Astrocyte (in vitro differentiated cells and primary cell): ENCODE data around the gene MLN. TPM values are rescaled to one million over a fixed set of nuclear protein-coding genes. Genes with fewer than 3 reads are reported as not detected.

ENCODE experiments used
- DNase-seq: peaks from one replicate; pipeline ENCODE4 v3.0.0-alpha.2; 2010; ENCODE audit warnings: low read depth
- FAIRE-seq: peaks from 2 replicates; lab custom pipeline; 2011; peaks lifted over from hg19 to GRCh38; lab: Jason Lieb, UNC
- H2AFZ ChIP-seq: 2 replicates; pipeline ENCODE4 v1.6.0; 2012; ENCODE audit warnings: low read depth, low read length, inconsistent platforms
- H3K27ac ChIP-seq: 2 replicates; pipeline ENCODE4 v1.5.1; 2011; ENCODE audit warnings: low read depth, low read length, inconsistent platforms
- H3K27me3 ChIP-seq: 2 replicates; pipeline ENCODE4 v1.6.0; 2011; ENCODE audit warnings: low read length, inconsistent platforms; ENCODE audit not compliant: insufficient read depth
- H3K36me3 ChIP-seq: 2 replicates; pipeline ENCODE4 v1.5.1; 2011; ENCODE audit warnings: low read length, inconsistent platforms; ENCODE audit not compliant: insufficient read depth
- H3K4me1 ChIP-seq: 2 replicates; pipeline ENCODE4 v1.5.1; 2011; ENCODE audit warnings: low read length, inconsistent platforms; ENCODE audit not compliant: insufficient read depth
- H3K4me2 ChIP-seq: 2 replicates; pipeline ENCODE4 v1.6.0; 2012; ENCODE audit warnings: low read length, inconsistent platforms
- H3K4me3 ChIP-seq: 2 replicates; pipeline ENCODE4 v1.5.1; 2011; ENCODE audit warnings: low read depth, mild to moderate bottlenecking, low read length, inconsistent platforms; ENCODE audit not compliant: insufficient read depth
- H3K79me2 ChIP-seq: 2 replicates; pipeline ENCODE4 v1.6.0; 2012; ENCODE audit warnings: mild to moderate bottlenecking, low read length, inconsistent platforms; ENCODE audit not compliant: insufficient read depth
- H3K9ac ChIP-seq: 2 replicates; pipeline ENCODE4 v1.6.0; 2012; ENCODE audit warnings: mild to moderate bottlenecking, low read length, inconsistent platforms
- H3K9me3 ChIP-seq: 2 replicates; pipeline ENCODE4 v1.5.1; 2012; ENCODE audit warnings: low read depth, mild to moderate bottlenecking, low read length, inconsistent platforms; ENCODE audit not compliant: insufficient read depth
- H4K20me1 ChIP-seq: 2 replicates; pipeline ENCODE4 v1.6.0; 2012; ENCODE audit warnings: low read length, inconsistent platforms; ENCODE audit not compliant: insufficient read depth
- H3K27ac Mint-ChIP-seq: one replicate; pipeline ENCODE4 v1.8.0; 2021; ENCODE audit warnings: mild to moderate bottlenecking, mixed read lengths; ENCODE audit not compliant: unreplicated experiment
- H3K27me3 Mint-ChIP-seq: one replicate; pipeline ENCODE4 v1.8.0; 2021; ENCODE audit warnings: low read depth, mixed read lengths; ENCODE audit not compliant: unreplicated experiment
- H3K36me3 Mint-ChIP-seq: one replicate; pipeline ENCODE4 v1.8.0; 2021; ENCODE audit warnings: low read depth, mixed read lengths; ENCODE audit not compliant: unreplicated experiment
- H3K4me1 Mint-ChIP-seq: one replicate; pipeline ENCODE4 v1.8.0; 2021; ENCODE audit warnings: low read depth, mixed read lengths; ENCODE audit not compliant: unreplicated experiment
- H3K4me3 Mint-ChIP-seq: one replicate; pipeline ENCODE4 v1.8.0; 2021; ENCODE audit warnings: mild to moderate bottlenecking, moderate library complexity, mixed read lengths; ENCODE audit not compliant: unreplicated experiment
- H3K9me3 Mint-ChIP-seq: one replicate; pipeline ENCODE4 v1.8.0; 2021; ENCODE audit warnings: mild to moderate bottlenecking, mixed read lengths; ENCODE audit not compliant: unreplicated experiment
- CTCF ChIP-seq: IDR thresholded peaks from 2 replicates; pipeline ENCODE4 v1.5.1; 2011; ENCODE audit warnings: low read depth, mild to moderate bottlenecking, inconsistent platforms, low read length, moderate library complexity; ENCODE audit not compliant: insufficient read depth
- EZH2 ChIP-seq: IDR thresholded peaks from 2 replicates; pipeline ENCODE4 v1.6.1; 2012; ENCODE audit warnings: mild to moderate bottlenecking, low read length, inconsistent platforms; ENCODE audit not compliant: insufficient read depth
- total RNA-seq: library from RNA; stranded (reverse); gene quantifications from 2 replicates; pipeline ENCODE4 v1.2.1, GENCODE V29; 2021

MLN gene
- total RNA-seq, 1 donor from 2014 or later = not detected

- Mint-ChIP-seq H3K36me3 (no peaks in the 10 kb centered on the region), H3K27ac (peak overlapping the region; percentile 70), H3K4me3 (peak overlapping the region; percentile 72), H3K27me3 (peaks cover 11% of the 10 kb centered on the region), H3K9me3 (no peaks in the 10 kb centered on the region), H3K4me1 (peaks cover 39% of the 10 kb centered on the region)
- FAIRE-seq (no peak), DNase-seq (no peak)
- Histone ChIP-seq H3K36me3 (no peaks in the 10 kb centered on the region), H3K79me2 (no peaks in the 10 kb centered on the region), H3K27me3 (peaks cover 20% of the 10 kb centered on the region), H3K4me1 (peaks cover 12% of the 10 kb centered on the region), H4K20me1 (no peaks in the 10 kb centered on the region), H3K4me2 (no peak overlapping the region), H2AFZ (peak overlapping the region; percentile 7), H3K9ac (no peak overlapping the region), H3K27ac (no peak overlapping the region), H3K4me3 (no peak overlapping the region), H3K9me3 (no peaks in the 10 kb centered on the region)
- TF ChIP-seq CTCF (no peak), EZH2 (no peak)
Measured at GRCh38 chr6:33745548-33745947, 58.3 kb downstream of the MLN start.

- peaks cover 12% of the 10 kb centered on the region for H3K4me1 ChIP-seq
- no peak overlapping the region for H3K4me2 ChIP-seq
- no peak overlapping the region for H2AFZ ChIP-seq
- Mint-ChIP-seq H3K4me1 (peaks cover 38% of the 10 kb centered on the region), H3K4me3 (peak overlapping the region; percentile 72), H3K9me3 (no peaks in the 10 kb centered on the region), H3K27ac (peak overlapping the region; percentile 89), H3K36me3 (no peaks in the 10 kb centered on the region), H3K27me3 (peaks cover 7% of the 10 kb centered on the region)
- no peaks in the 10 kb centered on the region for H3K9me3 ChIP-seq
- TF ChIP-seq EZH2 (no peak), CTCF (no peak)
- H3K27ac ChIP-seq = no peak overlapping the region
- FAIRE-seq (no peak), DNase-seq (no peak)
- no peak overlapping the region for H3K9ac ChIP-seq
- H4K20me1 ChIP-seq = no peaks in the 10 kb centered on the region
- H3K36me3 ChIP-seq = no peaks in the 10 kb centered on the region
- peaks cover 20% of the 10 kb centered on the region for H3K27me3 ChIP-seq
- H3K79me2 ChIP-seq = no peaks in the 10 kb centered on the region
- no peak overlapping the region for H3K4me3 ChIP-seq
Measured at GRCh38 chr6:33744895-33745546, 58.8 kb downstream of the MLN start.

Other genes starting within 250 kb of the MLN start
- gene BAK1, start 223.7 kb downstream of the MLN start, total RNA-seq = 49.4 and 54.8 TPM in 2 replicates
- 17.7 and 21.3 TPM in 2 replicates for gene ITPR3, start 182.7 kb downstream of the MLN start, total RNA-seq
- 70.2 and 79.1 TPM in 2 replicates for gene UQCC2, start 92.3 kb downstream of the MLN start, total RNA-seq
- 4.5 and 4.6 TPM in 2 replicates for gene IP6K3, start 57.1 kb downstream of the MLN start, total RNA-seq
- gene LEMD2, start 14.9 kb downstream of the MLN start, total RNA-seq = 57.1 and 62.2 TPM in 2 replicates